GM18868 (cell line): Measurements from ENCODE around the gene WNT11.
A peak's percentile ranks its signal among the peaks of the same experiment; 100 is the strongest.

ENCODE experiments used
- ATAC-seq: cut with Tn5 transposase; IDR thresholded peaks from one replicate; pipeline ENCODE4 v1.9.1; 2021; ENCODE audit warnings: mild to moderate bottlenecking, moderate library complexity; ENCODE audit not compliant: unreplicated experiment

Gene WNT11

GRCh38 chr11:76219243-76219642 is 12.9 kb upstream of the WNT11 start:
- ATAC-seq: no peak

DNA sequence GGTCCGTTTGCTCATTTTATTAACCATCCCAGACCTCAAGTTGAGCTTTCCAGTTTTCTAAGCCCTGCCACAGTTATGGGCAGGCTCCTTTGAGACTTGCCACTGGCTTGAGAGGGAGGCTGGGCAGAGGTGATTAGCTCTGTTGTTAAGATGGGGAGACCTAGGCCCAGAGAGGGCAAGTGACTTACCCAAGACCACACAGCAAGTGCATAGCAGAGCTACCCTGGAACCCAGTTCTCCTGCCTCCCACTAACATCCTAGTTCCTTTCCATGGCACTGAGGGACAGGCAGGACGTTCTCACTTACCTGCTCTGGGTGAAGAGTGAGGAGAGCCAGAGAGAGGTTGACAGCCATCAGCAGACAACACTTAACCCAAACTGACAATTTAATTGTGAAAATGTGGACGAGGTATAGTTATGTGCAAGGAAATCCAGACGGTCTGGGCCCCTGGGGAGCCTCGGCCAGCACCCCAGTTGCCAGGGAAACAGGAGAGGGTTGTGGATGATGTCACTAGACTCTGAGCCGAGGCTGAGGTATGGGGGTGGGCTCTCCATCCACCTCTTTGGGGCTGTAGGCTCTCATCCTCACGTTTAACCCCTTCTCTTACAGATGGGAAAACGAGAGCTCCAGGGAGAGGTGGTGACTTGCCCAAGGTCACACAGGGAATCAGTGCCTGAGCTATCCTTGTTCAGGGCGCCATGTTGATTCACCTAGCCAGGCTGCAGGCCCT is 12.3 kb upstream of the WNT11 start:
- no peak for ATAC-seq

DNA sequence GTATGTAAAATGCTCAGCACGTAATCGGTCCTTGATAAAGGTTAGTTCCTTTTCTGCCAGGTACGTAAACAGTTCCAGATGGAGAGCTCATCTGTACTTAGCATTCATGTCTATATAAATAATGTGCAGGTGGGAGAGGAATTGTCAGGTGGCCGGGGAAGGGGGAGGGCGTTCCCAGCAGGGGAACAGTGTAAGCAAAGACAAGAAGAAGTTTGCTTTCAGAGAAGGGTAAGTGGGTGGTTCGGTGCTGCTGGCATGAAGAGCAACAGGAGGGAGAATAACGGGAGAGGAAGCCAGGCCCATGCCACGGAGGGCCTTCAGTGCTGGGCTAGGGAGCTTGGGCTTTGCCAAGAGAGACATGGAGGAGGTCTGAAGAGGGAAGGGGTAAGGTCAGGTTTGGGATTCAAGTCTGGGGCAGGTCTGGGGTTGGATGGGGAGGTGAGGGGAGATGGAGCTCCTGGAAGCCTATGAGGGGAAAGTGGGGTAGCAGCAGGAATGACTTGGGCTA is 11.4 kb upstream of the WNT11 start:
- ATAC-seq: no peak

DNA sequence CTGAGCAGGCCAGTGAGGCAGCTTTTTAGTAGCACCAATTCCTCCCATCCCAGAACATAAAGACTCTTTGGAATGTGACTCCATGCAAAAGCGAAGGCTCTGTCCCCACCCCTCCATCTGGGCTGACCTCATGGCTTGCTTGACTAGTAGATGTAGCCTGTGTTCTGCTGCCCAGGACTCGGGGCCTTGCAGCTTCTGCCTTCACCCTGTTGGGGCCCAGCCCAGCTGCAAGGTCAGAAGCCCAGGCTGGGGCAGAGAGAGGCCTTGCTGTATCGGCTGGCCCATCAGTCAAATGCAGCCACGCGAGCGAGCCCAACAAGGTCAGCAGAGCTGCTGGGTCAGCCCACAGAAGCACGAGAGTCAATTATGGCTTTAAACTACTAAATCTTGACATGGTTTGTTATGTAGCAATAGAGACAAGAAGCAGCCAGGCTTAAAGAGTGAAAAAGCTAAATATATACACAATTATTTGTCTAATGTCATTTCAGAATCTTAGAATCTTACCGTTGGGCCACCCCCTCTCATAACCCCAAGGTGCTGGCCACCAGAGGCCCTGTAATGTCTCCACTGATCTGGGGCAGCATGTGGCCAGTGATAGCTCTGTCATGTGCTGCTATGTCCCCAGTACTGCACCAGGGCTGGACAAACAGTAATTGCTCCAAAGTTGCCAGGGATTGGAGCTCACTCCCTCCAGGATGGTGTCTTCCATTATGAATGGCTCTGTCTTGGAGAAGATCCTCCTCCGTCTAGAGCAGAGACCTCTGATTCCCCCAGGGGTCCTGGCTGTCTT is 10.4 kb upstream of the WNT11 start:
- no peak for ATAC-seq

- no peak for ATAC-seq
Observed at GRCh38 chr11:76215941-76216340, 9.6 kb upstream of the WNT11 start.

- ATAC-seq: no peak
Observed at GRCh38 chr11:76214968-76215548, 8.8 kb upstream of the WNT11 start.

- ATAC-seq: no peak
Observed at GRCh38 chr11:76214186-76214585, 7.9 kb upstream of the WNT11 start.

DNA sequence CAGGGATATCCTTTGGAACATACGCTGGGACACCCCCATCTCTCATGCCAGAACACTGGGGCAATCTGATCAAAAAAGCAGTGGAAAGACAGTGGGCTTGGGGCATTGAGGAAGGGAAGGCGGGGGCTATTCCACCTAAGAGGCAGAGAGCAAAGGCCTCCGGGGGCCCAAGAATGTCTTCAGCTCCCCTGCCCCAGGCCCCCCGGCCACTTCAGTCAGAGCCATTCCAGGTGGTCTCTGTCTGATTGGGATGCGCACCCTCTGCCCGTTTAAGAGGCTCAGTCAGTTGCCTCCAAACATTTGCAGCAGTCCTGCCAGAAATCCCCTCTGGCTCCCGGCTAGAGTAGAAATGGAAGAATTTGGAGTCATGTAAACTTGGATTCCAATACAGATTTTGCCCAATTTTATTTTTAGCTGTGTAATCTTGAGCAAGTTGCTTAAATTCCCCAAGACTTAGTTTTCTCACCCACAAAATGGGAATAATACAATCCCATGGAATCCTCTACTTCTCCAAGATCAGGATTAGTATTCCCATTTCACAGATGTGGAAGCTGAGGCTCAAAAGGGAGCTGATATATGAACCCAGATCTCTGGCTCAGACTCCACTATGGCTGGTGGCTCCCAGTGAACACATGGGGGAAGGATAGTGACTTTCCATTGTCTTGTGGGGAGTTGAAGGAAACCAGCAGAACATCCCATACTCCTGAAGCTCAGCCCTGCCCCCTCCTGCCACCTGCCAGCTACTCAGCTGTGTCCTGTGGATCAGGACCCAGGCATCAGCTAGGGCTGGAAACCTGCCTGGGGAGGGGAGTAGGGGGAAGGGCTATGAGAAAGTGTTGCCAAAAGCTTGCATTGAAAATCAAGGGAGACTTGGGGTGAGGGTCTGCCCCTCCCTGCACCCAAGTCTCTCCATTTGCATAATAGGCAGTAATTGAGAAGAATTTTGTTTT is 6.1 kb upstream of the WNT11 start:
- ATAC-seq: no peak

- ATAC-seq: no peak
Observed at GRCh38 chr11:76210931-76211851, 4.9 kb upstream of the WNT11 start.

DNA sequence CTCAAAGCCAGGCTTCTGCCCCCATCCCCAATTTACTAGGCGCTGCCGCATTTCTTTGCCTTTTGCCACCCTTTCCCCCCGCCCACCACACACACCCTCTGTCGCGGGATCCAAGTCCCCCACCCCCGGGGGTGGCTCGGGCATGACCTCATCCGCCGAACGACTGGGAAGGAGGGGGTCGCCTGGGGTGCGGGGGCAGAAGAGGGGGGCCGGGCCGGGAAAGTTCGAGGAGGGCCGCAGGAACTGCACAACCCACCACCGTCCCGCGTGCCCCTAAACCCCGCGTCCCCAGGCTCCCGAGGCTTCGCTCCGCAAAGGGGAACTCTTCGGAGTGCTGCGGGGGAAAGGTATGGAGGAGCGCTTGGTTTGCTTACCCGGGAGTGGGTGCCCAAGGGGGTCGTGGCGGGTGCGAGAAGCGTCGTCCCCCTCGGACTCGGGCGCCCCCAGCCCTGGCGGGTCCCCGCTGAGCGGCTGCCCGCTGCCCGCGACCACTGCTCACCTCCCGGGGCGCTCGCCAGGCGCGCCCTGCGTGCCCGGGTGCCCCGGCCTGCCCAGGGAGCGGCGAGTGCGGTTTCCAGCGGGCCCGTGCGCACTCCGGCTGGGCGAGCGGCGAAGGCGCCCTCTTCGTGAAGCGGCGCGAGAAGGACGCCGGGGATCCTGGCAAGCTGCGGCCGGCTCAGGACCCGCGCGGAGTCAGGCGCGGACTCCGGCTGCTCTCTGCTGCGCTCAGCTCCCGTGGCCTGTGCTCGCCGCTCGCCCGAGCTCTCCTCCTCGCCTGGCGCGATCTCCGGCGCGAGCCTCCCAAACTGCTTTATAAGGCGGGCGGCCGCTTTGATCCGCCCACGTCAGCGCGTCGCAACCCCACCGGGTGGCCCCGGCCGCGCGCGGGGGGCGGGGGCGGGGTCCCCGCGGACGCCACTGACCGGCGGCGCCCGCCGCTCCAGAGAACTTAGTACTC is 4.0 kb upstream of the WNT11 start:
- no peak for ATAC-seq

- ATAC-seq: no peak
Observed at GRCh38 chr11:76209375-76209972, 3.2 kb upstream of the WNT11 start.

- no peak for ATAC-seq
Observed at GRCh38 chr11:76208438-76209374, 2.4 kb upstream of the WNT11 start.

- peak; percentile 61 for ATAC-seq
Observed at GRCh38 chr11:76207642-76208401, 1.5 kb upstream of the WNT11 start.

DNA sequence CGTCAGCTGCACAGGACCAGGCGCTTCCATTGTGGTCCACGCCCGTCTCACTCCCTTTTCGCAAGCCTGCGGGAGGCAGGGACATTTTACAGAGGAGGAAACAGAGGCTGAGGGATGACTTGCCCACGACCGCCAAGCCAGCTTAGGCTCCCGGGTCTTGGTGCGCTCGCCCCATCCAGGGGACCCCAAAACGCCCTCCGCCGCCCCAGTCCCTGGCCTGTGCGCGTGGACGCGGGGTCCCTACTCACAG is 300 bp downstream of the WNT11 start:
- no peak for ATAC-seq

DNA sequence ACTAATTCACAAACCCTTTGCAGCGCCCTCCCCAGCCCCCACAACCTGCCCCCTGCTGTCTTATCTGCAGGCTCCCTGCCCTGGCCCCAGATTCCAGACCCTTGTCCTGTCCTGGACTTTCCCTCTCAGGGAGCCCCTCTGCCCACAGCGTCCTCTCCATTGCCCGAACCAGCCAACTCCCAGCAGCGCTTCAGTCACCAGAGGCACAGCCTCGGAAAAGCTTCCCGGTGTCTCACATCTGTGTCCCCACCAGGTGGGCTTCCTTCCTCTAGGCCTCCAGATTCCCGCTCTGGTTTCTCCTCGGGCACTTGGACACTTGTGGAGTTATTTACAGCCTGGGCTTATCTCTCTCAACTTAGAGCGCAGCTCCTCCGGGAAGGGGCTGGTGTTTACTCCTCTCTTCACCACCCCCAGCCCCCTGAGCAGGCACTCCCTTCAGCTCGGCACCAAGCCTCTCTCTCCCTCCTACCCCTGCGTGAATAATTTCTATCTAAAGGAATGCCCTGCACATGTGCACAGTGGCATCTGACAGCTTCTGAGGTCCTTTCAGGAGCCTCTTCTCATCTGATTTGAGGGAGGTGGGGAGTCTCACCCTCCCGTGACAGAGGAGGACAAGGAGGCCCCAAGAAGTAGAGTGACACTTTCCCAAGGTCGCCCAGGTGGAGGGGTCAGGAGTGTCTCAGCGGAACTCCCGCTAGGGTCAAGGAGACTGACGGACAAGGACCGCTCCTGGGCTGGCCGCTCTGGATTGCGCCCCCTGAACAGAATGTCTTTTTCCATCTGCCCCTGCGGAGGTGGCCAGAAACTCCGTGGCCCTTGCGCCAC is 838 bp downstream of the WNT11 start:
- ATAC-seq: no peak

DNA sequence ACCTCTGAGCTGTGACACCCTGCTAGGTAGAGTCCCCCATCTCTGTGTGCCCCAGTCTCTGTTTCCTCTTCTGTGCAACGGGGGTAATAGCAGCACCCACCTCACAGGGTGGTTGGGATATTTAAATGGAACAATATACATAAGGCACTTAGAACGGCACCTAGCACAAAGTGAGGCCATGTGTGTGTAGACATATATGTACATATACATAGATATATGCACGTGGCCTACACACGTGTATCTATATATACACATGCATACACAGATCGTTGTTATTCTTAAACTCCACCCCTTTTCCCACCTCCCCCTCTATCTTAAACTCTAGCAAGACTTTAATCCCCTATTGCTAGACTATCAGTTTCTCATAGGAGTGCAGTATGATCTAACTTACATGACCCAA is 2.4 kb downstream of the WNT11 start:
- no peak for ATAC-seq
